Cardiac muscle cell (in vitro differentiated cells and primary cell): ENCODE results near the gene GART. TPM values are rescaled to one million over a fixed set of nuclear protein-coding genes. Genes with fewer than 3 reads are reported as not detected.

Source experiments
- DNase-seq, 2 donors: peaks; one replicate each; pipeline versions ENCODE4 v3.0.0 to v3.0.0-alpha.2; 2010 to 2017; ENCODE audit warnings: low read depth in 1 of 2, low spot score in 1 of 2
- H3K27ac ChIP-seq: fragments of 200-600 bp; sonication (generic); 2 replicates; pipeline ENCODE4 v1.5.1; 2016
- H3K27me3 ChIP-seq: fragments of 200-600 bp; sonication (generic); 2 replicates; pipeline ENCODE4 v1.6.0; 2016; ENCODE audit warnings: control low read depth
- H3K36me3 ChIP-seq: fragments of 200-600 bp; sonication (generic); 2 replicates; pipeline ENCODE4 v1.5.1; 2016; ENCODE audit warnings: control low read depth
- H3K4me1 ChIP-seq: fragments of 200-600 bp; sonication (generic); 2 replicates; pipeline ENCODE4 v1.8.1; 2017; ENCODE audit warnings: low read depth, mild to moderate bottlenecking, mixed run types
- H3K4me3 ChIP-seq: fragments of 200-600 bp; sonication (generic); 2 replicates; pipeline ENCODE4 v1.5.1; 2016; ENCODE audit warnings: mild to moderate bottlenecking
- H3K9me3 ChIP-seq: fragments of 200-600 bp; sonication (generic); 2 replicates; pipeline ENCODE4 v1.5.1; 2017; ENCODE audit warnings: low read depth, mild to moderate bottlenecking, control low read depth
- polyA plus RNA-seq: library from polyadenylated mRNA; unstranded; fragments of >200 nt; fragmentation: Nextera tagmentation; extraction: Ambion mirVana; gene quantifications from 2 replicates; pipeline ENCODE4 v1.2.1, GENCODE V29; 2016
- total RNA-seq: library from RNA; depleted of rRNA; stranded (reverse); fragments of >200 nt; gene quantifications from 2 replicates; pipeline ENCODE4 v1.2.3, GENCODE V29; 2016
- TF ChIP-seq, protein P1 (sequence below): IDR thresholded peaks from 2 replicates; pipeline ENCODE4 v1.5.1; 2012; ENCODE audit warnings: low read depth, mild to moderate bottlenecking, low read length

Gene GART
- total RNA-seq (71.7 and 129 TPM in 2 replicates), polyA plus RNA-seq (53.7 and 64.8 TPM in 2 replicates)

DNA sequence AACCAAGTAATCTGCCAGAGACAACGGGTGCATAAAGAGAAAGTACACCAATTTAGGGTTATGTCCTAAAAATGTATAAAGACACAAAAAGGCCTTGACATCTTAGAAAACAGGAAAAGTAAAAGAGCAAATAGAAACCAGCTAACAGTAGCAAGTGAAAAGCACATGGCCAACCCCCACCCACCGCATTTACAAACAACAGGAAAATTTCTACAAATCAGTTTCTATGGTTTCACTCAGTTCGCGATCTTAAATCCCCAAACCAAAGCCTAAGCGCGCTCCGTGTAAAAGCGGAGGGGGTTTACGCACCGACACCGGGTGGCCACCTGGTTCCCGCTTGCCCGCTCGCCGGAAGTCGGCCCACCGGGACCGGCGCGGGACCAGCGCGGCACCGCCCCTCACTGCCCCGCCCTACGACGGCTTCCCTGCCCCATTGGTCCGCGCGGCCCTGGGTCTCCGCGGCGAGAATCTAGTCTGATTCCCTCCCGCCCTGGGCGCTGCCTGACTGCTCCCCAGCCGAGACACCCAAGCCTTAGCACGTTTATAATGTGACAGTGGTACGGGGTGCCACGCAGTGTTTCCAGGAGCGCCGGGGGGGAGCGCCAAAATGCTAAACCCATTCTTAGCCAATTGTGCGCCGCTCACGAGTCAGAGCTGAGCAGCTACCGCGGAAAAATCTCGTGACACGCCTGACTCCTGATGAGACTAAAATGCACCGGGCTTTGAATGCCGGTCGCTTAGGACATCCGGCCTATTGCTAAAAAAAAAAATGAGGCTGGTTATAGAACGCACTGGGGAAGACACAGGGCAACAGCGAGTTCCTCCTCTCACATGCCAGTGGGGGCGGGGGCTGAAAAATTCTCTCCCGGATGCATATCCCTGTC lies at the start of gene GART:
Gene GART (minus strand): TSS at position 362 of the 884 bp plus-strand sequence. CDS start 2,802 bp downstream, outside the sequence.
- Histone ChIP-seq H3K27ac (peak within 1 kb of the TSS; percentile 97), H3K27me3 (no peaks in the 10 kb centered on the region), H3K9me3 (no peaks in the 10 kb centered on the region), H3K4me1 (peaks cover 20% of the 10 kb centered on the region), H3K4me3 (peak within 1 kb of the TSS; percentile 93), H3K36me3 (peaks cover 18% of the 10 kb centered on the region)
- peak; percentile 82 to 90 for DNase-seq
- TF ChIP-seq, protein P1, sequence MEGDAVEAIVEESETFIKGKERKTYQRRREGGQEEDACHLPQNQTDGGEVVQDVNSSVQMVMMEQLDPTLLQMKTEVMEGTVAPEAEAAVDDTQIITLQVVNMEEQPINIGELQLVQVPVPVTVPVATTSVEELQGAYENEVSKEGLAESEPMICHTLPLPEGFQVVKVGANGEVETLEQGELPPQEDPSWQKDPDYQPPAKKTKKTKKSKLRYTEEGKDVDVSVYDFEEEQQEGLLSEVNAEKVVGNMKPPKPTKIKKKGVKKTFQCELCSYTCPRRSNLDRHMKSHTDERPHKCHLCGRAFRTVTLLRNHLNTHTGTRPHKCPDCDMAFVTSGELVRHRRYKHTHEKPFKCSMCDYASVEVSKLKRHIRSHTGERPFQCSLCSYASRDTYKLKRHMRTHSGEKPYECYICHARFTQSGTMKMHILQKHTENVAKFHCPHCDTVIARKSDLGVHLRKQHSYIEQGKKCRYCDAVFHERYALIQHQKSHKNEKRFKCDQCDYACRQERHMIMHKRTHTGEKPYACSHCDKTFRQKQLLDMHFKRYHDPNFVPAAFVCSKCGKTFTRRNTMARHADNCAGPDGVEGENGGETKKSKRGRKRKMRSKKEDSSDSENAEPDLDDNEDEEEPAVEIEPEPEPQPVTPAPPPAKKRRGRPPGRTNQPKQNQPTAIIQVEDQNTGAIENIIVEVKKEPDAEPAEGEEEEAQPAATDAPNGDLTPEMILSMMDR, result no peak

DNA sequence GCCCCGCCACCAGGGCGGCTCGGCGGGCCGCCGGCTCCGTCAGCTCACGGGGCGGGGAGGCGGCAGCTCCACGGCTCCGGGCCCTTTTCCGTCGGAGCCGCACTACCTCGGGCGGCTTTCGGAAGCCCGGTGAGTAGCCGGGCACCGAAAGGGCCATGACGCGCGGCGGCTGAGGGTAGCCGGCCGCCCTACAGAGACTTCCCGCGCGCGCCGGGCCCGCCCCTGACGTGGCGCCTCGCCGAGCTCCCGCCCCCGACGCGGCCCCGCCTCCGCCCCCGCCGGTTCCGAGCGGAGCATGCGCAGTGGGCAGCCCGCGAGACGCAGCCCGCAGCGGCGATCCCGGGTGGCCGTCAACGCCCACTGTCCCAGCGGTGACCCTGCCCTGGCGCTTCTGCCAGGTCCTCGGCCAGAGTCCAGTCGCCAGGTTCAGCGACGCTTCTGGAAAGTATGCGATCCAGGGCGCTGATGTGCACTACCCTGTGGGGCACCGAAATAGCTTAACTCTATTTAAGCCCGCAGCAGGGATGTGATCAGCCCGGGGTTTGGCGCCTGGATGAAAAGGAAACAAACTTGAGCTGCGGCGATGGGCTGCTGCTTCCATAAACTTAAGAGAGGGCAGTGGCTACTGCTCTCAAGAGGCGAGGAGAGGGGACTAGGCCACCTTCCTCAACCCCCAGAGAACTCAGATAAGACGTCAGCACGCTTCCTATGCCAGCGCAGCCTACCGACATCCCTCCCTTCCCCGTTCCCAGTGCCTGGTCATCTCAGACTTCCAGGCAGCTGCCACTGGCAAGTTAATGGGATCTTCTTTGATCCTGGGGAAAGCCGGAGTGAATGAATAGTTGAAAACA lies 46.8 kb upstream of the GART start, which contains the start of gene DONSON:
Gene DONSON (minus strand): TSS at position 200 of the 851 bp plus-strand sequence. CDS start 43 bp downstream, at position 157.
- no peaks in the 10 kb centered on the region for H3K9me3 ChIP-seq

DNA sequence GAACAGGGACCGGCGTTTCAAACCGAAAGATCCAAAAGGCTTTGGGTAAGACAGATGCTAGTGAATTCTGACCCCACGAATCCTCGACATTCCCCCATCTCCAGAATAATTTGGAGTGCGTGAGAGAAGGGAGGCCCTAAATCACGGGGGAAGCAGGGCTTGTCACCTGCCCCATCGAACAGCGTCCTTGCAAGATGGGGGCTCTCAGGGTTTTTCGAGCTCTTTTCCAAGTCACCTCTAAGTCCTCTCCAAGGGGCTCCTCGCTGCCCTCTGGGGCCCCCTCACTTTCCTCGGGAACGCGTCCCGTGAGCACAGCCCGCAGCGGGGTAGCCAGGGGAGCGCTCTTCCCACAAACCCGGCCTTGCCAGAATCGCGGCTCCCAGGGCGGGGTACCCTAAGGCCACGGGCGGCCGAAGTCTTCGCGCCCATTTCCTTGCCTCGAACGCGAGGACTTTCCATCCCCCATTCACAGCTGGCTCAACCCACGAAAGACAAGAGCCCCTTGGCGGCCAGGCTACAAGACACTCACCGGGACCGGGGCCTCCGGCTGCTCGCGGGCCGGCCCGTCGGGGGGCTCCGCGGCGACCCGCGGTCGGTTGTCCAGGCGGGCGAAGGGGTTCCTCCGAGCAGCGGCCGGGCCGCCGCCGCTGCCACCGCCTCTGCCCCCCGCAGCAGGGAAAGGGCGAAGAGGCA lies 46.0 kb upstream of the GART start:
- H3K9me3 ChIP-seq, result no peaks in the 10 kb centered on the region
- H3K4me3 ChIP-seq, result peak overlapping the region; percentile 84
- peaks cover 8% of the 10 kb centered on the region for H3K4me1 ChIP-seq
- TF ChIP-seq, protein P1, result peak; percentile 1
- peak overlapping the region; percentile 89 for H3K27ac ChIP-seq
- DNase-seq, result peak; percentile 31 to 41
- H3K27me3 ChIP-seq, result no peaks in the 10 kb centered on the region
- peaks cover 11% of the 10 kb centered on the region for H3K36me3 ChIP-seq

More for the DNA sequence above, 46.8 kb upstream of the GART start, which contains the start of gene DONSON:
- peaks cover 8% of the 10 kb centered on the region for H3K4me1 ChIP-seq
- H3K4me3 ChIP-seq, result peak within 1 kb of the TSS; percentile 84
- peak within 1 kb of the TSS; percentile 89 for H3K27ac ChIP-seq
- peaks cover 7% of the 10 kb centered on the region for H3K36me3 ChIP-seq
- H3K27me3 ChIP-seq, result no peaks in the 10 kb centered on the region
- TF ChIP-seq, protein P1, result no peak
- DNase-seq, result peak; percentile 86 to 94

DNA sequence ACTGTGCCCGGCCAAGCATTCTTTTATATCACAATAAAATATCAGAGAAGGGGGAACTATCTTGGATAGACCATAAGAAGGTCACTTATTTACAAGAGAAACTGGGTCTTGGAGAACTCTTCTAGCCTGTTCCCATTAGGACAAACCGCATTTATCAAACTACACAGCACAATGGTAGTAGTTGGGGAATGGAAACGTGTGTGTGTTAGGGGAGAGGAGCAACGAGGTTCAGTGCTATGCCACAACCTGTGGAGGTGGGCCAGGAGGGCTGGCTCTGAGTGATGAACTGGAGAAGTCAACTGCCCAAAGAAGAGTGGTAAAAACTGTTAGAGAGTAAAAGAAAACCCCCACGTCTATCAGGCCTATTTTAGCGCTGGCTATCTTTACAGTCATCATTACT lies 45.0 kb upstream of the GART start:
- Histone ChIP-seq H3K9me3 (no peaks in the 10 kb centered on the region), H3K27ac (no peak overlapping the region), H3K4me3 (no peak overlapping the region), H3K36me3 (peaks cover 12% of the 10 kb centered on the region), H3K27me3 (no peaks in the 10 kb centered on the region), H3K4me1 (peaks cover 8% of the 10 kb centered on the region)
- no peak for DNase-seq
- TF ChIP-seq, protein P1, result no peak

DNA sequence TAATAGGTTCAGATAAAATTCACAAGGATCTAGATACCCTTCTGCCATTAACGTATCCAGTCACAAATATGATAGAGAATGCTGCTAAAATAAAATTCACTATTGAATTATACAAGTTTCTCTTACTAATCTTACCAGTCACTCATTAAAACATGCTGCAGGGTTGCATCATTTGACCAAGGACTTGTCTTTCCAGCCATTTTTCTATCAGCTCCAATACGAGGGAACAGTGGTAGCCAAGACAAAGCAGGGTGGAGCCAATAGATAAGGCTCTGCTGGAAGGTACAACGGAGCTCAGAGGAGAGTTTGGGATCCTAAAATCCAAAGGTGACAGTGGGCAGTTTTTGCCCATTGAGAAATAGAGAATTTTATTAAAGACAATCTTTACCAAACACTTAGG lies 42.5 kb upstream of the GART start:
- H3K4me3 ChIP-seq, result no peak overlapping the region
- DNase-seq, result peak in 1 of 2 donors; percentile 16
- H3K27ac ChIP-seq, result no peak overlapping the region
- H3K36me3 ChIP-seq, result peaks cover 25% of the 10 kb centered on the region
- H3K9me3 ChIP-seq, result no peaks in the 10 kb centered on the region
- TF ChIP-seq, protein P1, result no peak
- peaks cover 4% of the 10 kb centered on the region for H3K4me1 ChIP-seq
- H3K27me3 ChIP-seq, result no peaks in the 10 kb centered on the region
